Activated CD4-positive, CD25-positive, alpha-beta regulatory T cell treated with anti-CD3 and anti-CD28 coated beads, Interleukin-2, amount 50 U/mL, for 24 hours (primary cell): ENCODE results near the gene SPAG17.

ENCODE experiments used
- ATAC-seq, 2 donors: fragments of 150-1000 bp; cut with Tn5 transposase; one replicate each; pipeline ENCODE4 v1.10.0; 2021; ENCODE audit warnings: mild to moderate bottlenecking in 1 of 2, moderate library complexity in 1 of 2

The SPAG17 gene

GRCh38 chr1:118185084-118185832 is at the start of gene SPAG17:
TSS of gene SPAG17 (minus strand) at chr1:118185228. CDS start at chr1:118185157, 71 bp downstream.
- no peak for ATAC-seq

DNA sequence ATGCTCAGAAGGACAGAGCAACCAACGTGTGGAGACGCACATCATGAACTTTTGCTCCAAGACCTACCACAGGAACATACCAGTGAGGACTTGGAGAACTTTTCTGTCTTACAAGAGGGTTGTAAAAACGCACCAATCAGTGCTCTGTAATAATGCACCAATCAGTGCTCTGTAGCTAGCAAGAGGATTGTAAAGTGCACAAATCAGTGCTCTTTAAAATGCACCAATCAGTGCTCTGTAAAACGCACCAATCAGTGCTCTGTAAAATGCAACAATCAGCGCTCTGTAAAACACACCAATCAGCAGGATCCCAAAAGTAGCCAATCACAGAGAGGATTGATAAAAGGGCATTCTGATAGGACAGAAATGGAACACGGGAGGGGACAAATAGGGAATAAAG is 40.4 kb upstream of the SPAG17 start:
- ATAC-seq = no peak

- no peak for ATAC-seq
Observed at GRCh38 chr1:118223426-118223825, 38.4 kb upstream of the SPAG17 start.

DNA sequence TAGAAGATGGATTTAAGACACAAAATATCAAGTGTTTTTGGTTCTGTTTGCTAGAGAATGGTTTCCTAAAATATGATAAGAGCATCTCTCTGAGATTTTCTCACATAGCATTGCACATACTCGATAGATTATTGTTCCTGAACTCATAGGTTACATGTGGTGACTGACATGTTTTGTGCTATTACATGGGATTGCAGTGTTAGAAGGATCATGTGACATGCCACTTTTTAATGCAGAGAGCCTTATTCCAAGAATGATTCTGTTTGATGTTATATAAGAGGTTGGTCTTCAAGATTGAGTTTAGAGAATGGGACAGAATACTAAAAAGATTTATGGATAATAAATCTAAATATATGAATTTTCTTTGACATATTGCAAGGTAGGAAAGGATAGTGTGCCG is 34.4 kb upstream of the SPAG17 start:
- ATAC-seq = no peak

DNA sequence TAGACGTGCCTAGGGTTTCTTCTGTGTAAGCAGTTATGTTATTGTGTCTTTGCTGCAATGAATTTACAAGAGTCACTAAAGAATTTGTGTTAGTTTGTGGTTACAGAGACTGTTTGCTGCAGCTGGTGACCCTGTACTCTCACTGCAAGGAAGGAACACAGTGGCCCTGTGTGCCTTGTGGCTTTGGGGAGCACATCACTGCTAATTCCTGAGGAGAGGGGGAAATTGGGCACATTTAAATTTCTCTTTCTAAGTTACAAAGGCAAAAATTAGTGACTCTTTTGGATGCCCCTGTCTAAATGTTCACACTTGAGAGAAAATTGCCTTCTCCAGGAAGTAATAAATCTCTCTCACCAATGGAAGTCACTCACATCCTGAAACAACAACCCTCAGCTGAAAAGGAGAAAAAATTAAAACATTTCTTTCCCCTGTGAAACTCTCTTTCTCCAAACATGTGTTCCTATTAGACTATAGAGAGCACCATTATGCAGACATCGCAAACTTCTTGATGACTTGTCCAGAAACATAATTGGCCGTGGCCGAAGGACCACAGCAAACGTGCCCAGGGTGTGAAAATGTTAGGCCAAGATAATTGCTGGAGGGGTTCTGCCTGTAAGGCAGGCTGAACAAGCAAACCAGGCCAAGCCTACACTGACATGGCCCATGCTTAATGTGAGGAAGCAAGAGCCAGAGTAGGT is 32.3 kb upstream of the SPAG17 start:
- ATAC-seq = no peak

GRCh38 chr1:118214866-118215265 is 29.8 kb upstream of the SPAG17 start:
- ATAC-seq = no peak

- ATAC-seq = no peak
Observed at GRCh38 chr1:118210723-118211110, 25.7 kb upstream of the SPAG17 start.

- no peak for ATAC-seq
Observed at GRCh38 chr1:118210051-118210722, 25.2 kb upstream of the SPAG17 start.

DNA sequence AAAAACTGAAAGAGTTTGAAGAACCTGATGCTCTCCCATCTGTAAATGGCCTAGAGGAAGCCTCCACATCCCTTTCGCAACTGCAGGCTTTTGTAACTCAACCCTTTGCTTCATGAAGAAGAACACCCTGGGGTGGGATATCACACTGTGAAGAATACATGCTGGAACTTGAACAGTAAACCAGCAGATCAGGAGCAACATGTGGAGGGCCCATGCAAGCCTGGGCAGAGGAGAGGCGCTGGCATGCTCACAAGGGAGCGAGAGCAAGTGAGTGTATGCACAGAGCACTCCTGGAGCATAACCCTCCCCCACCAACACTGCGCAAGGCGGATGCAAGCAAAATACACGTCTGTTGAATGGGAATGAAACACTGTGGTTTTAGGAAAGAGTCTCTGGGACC is 24.6 kb upstream of the SPAG17 start:
- ATAC-seq = no peak

DNA sequence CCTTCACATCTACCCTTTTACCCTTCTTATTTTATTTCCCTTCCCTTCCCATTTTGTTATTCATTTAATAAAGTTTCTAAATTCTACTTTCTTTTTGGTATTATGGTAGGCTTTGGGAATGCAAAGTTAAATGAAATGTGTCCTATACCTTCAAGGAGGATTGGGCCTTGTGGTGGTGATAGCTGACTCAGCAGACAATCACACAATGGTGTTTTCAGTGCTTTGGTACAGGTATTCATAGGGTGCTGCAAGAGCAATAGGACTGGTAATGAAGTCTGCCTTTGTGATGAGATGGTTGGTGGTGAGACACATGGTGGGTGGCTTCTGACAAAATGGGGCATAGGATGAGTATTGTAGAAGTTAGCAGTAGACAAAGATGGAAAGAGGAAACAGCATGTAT is 21.9 kb upstream of the SPAG17 start:
- ATAC-seq = no peak

GRCh38 chr1:118204648-118205047 is 19.6 kb upstream of the SPAG17 start:
- no peak for ATAC-seq

DNA sequence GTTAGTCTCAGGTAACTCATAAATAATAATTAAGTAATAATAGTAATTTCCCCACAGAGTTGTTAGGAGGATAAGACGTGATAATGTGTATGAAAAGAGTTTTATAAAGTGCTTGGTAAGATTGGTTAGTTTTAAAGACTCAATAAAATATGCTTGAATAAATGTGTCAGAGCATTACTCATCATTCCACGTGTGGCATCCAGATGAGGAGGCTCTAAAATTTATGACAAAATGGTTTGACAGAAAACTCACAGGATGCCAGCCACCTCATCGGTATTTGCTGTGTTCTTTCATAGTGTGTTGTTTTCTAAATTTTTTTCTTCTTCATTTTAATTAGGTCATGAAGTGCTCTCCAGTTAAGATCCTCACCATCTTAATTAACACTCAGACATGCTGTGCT is 19.1 kb upstream of the SPAG17 start:
- no peak for ATAC-seq

- ATAC-seq = no peak
Observed at GRCh38 chr1:118202076-118202608, 17.1 kb upstream of the SPAG17 start.

DNA sequence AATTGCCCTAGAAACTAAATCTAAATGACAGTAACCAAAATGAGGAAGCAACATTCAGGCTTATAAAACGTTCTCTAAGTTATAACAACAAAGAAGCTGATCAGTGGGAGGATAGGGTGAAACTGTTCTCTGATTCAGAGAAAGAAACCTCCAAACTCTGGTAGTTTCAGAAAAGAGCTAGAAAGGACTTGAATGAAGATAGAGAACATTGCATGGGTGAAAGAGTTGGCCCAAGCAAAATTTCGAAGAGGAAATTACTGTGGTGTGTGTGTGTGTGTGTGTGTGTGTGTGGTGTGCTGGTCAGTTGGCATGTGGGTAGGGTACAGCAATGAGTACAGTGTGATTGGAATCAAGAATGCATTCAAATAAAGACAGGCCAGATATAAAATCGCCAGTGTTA is 16.5 kb upstream of the SPAG17 start:
- no peak for ATAC-seq

DNA sequence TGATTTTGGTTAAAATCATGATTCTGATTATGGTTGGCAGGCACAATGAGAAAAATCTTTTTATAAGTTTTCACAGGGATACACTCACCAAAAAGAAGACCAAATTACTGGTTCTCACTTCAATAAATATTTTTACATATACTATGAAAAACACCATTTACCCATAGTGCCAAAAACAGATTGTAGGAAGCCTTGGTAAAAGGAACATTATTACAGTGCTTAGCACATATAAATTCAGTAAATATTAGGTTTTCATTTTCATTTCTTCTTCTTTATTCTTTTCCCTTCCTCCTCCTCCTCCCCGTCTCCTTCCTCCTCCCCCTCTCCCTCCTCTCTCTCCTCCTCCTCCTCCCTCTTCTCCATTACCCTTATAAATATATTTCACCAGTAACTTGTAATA is 15.8 kb upstream of the SPAG17 start:
- ATAC-seq = no peak

DNA sequence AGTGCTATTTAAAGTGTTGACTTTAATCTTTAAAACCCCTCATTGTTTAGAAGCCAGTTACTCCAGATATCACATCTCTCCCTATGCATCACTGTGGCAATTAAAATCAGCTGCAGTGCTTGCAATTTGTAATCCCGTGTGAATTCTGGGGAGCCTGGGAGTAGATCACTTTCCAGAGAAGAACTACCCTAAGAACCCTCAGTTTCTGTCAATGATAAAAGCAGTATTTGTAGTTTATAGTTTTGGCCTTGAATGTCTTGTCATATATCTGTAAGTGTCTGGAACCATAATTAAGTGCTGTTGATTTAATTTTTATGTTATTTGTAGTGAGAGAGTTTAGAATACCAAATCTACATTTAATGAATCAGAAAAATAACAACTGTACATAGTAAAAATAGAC is 5.5 kb upstream of the SPAG17 start:
- no peak for ATAC-seq

GRCh38 chr1:118189564-118189963 is 4.5 kb upstream of the SPAG17 start:
- no peak for ATAC-seq

- ATAC-seq = no peak
Observed at GRCh38 chr1:118188411-118188810, 3.4 kb upstream of the SPAG17 start.

DNA sequence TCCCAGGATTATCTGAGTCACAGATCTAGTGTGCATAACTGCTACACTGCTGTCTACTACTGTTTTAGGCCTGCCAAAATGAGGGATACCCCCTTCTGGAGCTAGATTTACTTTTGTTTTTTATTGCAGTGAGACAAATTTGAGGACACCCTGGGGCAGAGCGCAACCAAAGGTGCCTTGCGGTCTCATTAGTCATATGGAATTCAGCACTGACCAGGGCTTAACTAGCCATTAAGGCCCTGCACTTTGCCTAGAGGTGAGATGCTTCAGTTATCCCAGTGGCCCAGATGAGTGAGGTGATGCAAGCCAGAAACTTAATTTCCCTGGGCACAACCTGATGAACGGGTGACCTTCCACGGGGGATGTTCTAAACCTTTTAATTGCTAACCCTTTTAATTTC is 998 bp upstream of the SPAG17 start:
- ATAC-seq = no peak

GRCh38 chr1:118184739-118185083 is 317 bp downstream of the SPAG17 start:
- no peak for ATAC-seq

- no peak for ATAC-seq
Observed at GRCh38 chr1:118183586-118183985, 1.4 kb downstream of the SPAG17 start.

DNA sequence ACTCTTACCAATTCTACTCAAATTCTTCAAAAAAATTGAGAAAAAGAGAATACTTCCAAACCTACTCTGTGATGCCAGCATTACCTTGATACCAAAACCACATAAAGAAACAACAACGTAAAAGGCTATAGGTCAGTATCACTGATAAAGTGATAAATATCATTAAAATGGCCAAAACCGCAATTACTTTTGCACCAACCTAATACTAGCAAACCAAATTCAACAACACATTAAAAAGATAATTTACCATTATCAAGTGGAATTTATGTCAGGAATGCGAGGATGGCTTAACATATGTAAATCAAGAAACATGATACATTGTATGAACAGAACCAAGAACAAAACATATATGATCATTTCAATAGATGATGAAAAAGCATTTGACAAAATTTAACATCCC is 7.0 kb downstream of the SPAG17 start:
- ATAC-seq = no peak

DNA sequence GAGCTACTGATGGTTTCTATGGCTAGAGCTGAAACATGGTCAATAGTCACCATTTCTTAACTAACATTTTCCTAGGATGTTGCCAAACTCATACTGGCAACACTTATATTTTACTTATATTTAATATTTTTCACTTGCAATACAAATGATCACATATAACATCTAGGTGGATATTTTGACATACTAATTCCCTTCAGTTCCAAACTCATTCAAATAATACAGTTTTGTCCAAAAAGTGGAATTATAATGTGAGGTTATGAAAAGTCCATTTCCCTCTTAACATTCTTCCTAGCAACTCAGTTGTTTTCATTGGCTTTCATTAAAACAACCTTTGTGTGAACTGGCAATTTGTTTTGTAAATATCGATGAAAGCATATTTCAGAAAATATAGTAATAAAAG is 16.0 kb downstream of the SPAG17 start:
- no peak for ATAC-seq

GRCh38 chr1:118160806-118161205 is 24.2 kb downstream of the SPAG17 start:
- ATAC-seq = no peak
